ENCODE measurements around the gene TMEM220. TPM values are rescaled to one million over a fixed set of nuclear protein-coding genes. Genes with fewer than 3 reads are reported as not detected.

The TMEM220 gene
- polyA plus RNA-seq, 3 donors from 2014 or later, result 4.4 to 9.4 (median 7.8) TPM

Other genes with a start within 250 kb of the TMEM220 start
- gene MYH1, start 211.5 kb downstream of the TMEM220 start, polyA plus RNA-seq, result not detected
- gene MYH2, start 180.4 kb downstream of the TMEM220 start, polyA plus RNA-seq, result not detected
- 1 to 10 TPM in 1 of 3 donors, under 1 TPM in 1, not detected in 1; 0.39 to 1.6 TPM for gene MYH3, start 72.7 kb downstream of the TMEM220 start, polyA plus RNA-seq
- gene SCO1, start 32.5 kb downstream of the TMEM220 start, polyA plus RNA-seq, result 10 to 100 TPM in 2 of 3 donors, 1 to 10 TPM in 1; 9.1 to 18.3 (median 14.2) TPM
- gene ADPRM, start 32.4 kb downstream of the TMEM220 start, polyA plus RNA-seq, result 10 to 100 TPM; 12.7 to 18.4 (median 12.7) TPM
- not detected for gene TMEM238L, start 74.1 kb upstream of the TMEM220 start, polyA plus RNA-seq
- not detected for gene PIRT, start 108.1 kb upstream of the TMEM220 start, polyA plus RNA-seq

All from immature natural killer cell (primary cell).